Hepatocyte (in vitro differentiated cells): ENCODE results near the gene SLC15A4. TPM values are rescaled to one million over a fixed set of nuclear protein-coding genes. Genes with fewer than 3 reads are reported as not detected.

Source experiments
- DNase-seq: peaks from one replicate; pipeline ENCODE4 v3.0.0-alpha.2; 2016; ENCODE audit warnings: low spot score
- H2AFZ ChIP-seq: fragments of 200-600 bp; sonication (generic); 2 replicates; pipeline ENCODE4 v1.6.0; 2016; ENCODE audit warnings: antibody characterized with exemption, mild to moderate bottlenecking
- H3K27ac ChIP-seq: fragments of 200-600 bp; sonication (generic); 2 replicates; pipeline ENCODE4 v1.5.1; 2016; ENCODE audit warnings: mild to moderate bottlenecking
- H3K27me3 ChIP-seq: fragments of 200-600 bp; sonication (generic); 2 replicates; pipeline ENCODE4 v1.6.1; 2016
- H3K36me3 ChIP-seq: fragments of 200-600 bp; sonication (generic); replicated peaks from 2 replicates; pipeline ENCODE4 v1.5.1; 2016; ENCODE audit warnings: low read depth; ENCODE audit not compliant: insufficient read depth
- H3K4me1 ChIP-seq: fragments of 200-600 bp; sonication (generic); 2 replicates; pipeline ENCODE4 v1.5.1; 2016; ENCODE audit warnings: mild to moderate bottlenecking, moderate library complexity; ENCODE audit not compliant: insufficient read depth
- H3K4me2 ChIP-seq: fragments of 200-600 bp; sonication (generic); 2 replicates; pipeline ENCODE4 v1.6.0; 2016
- H3K4me3 ChIP-seq: fragments of 200-600 bp; sonication (generic); 2 replicates; pipeline ENCODE4 v1.5.1; 2016; ENCODE audit warnings: mild to moderate bottlenecking
- H3K79me2 ChIP-seq: fragments of 200-600 bp; sonication (generic); 2 replicates; pipeline ENCODE4 v1.6.0; 2017; ENCODE audit warnings: mild to moderate bottlenecking
- H3K9me2 ChIP-seq: fragments of 200-600 bp; sonication (generic); replicated peaks from 2 replicates; pipeline ENCODE4 v1.6.0; 2017; ENCODE audit warnings: mild to moderate bottlenecking; ENCODE audit not compliant: insufficient read depth
- H3K9me3 ChIP-seq: fragments of 200-600 bp; sonication (generic); 2 replicates; pipeline ENCODE4 v1.5.1; 2016; ENCODE audit warnings: low read depth, mild to moderate bottlenecking
- H4K20me1 ChIP-seq: fragments of 200-600 bp; sonication (generic); 2 replicates; pipeline ENCODE4 v1.6.0; 2016; ENCODE audit warnings: mild to moderate bottlenecking; ENCODE audit not compliant: insufficient read depth, poor library complexity, severe bottlenecking
- EZH2 ChIP-seq: fragments of 200-600 bp; sonication (generic); IDR thresholded peaks from 2 replicates; pipeline ENCODE4 v1.6.1; 2016; ENCODE audit warnings: antibody characterized with exemption, mild to moderate bottlenecking, borderline replicate concordance
- EZH2phosphoT487 ChIP-seq: fragments of 200-600 bp; sonication (generic); IDR thresholded peaks from one replicate; pipeline ENCODE4 v1.6.1; 2018; ENCODE audit warnings: antibody characterized with exemption, mild to moderate bottlenecking, low read depth, moderate library complexity; ENCODE audit not compliant: unreplicated experiment, severe bottlenecking
- WGBS: methylation state at CpG from one replicate; pipeline ENCODE4 v1.1.6; 2016; ENCODE audit warnings: low lambda C conversion rate; ENCODE audit errors: missing lambda C conversion rate; 5-methylcytosine and 5-hydroxymethylcytosine counted together
- polyA plus RNA-seq: library from polyadenylated mRNA; unstranded; fragments of >200 nt; fragmentation: Nextera tagmentation; extraction: Ambion mirVana; gene quantifications from 2 replicates; pipeline ENCODE4 v1.2.1, GENCODE V29; 2016
- total RNA-seq: library from RNA; depleted of rRNA; stranded (reverse); fragments of >200 nt; gene quantifications from 2 replicates; pipeline ENCODE4 v1.2.3, GENCODE V29; 2014
- TF ChIP-seq, protein P1 (sequence below): fragments of 200-600 bp; sonication (generic); IDR thresholded peaks from 2 replicates; pipeline ENCODE4 v1.5.1; 2016; ENCODE audit warnings: antibody characterized with exemption, mild to moderate bottlenecking; ENCODE audit not compliant: poor library complexity

SLC15A4 gene
- total and polyA plus RNA-seq, 2 experiments from 2014 or later, result 33.6 to 48.5 TPM

DNA sequence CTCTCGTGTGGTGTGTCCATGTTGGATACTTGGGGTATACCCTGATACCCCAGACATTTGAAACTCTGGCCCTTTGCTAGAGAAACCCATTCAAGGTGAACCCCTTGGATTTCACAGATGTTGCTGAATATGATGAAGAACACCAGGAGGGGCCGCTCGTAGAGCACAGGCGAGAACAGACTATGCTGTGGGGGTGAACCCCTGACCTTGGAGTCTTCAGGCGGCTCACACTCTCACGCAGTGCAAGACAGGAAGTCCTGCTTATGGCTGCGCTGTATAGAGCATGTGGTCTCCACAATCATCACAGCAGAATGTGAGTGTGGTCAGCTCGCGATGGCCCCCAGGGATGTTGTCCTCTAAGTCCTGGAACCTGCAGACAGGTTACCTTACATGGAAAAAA lies 60.4 kb downstream of the SLC15A4 start:
- Histone ChIP-seq H3K79me2 (no peaks in the 10 kb centered on the region), H3K27ac (no peak overlapping the region), H2AFZ (no peak overlapping the region), H3K4me1 (no peaks in the 10 kb centered on the region), H3K9me2 (no peaks in the 10 kb centered on the region), H3K9me3 (no peaks in the 10 kb centered on the region), H3K27me3 (peaks cover 25% of the 10 kb centered on the region), H3K4me3 (no peak overlapping the region), H3K36me3 (no peaks in the 10 kb centered on the region), H4K20me1 (no peaks in the 10 kb centered on the region), H3K4me2 (no peak overlapping the region)
- DNase-seq, result no peak
- WGBS, result 85% methylated on average over 9 of the region's 9 CpGs
- no peak for TF ChIP-seq EZH2
- TF ChIP-seq, protein P1, sequence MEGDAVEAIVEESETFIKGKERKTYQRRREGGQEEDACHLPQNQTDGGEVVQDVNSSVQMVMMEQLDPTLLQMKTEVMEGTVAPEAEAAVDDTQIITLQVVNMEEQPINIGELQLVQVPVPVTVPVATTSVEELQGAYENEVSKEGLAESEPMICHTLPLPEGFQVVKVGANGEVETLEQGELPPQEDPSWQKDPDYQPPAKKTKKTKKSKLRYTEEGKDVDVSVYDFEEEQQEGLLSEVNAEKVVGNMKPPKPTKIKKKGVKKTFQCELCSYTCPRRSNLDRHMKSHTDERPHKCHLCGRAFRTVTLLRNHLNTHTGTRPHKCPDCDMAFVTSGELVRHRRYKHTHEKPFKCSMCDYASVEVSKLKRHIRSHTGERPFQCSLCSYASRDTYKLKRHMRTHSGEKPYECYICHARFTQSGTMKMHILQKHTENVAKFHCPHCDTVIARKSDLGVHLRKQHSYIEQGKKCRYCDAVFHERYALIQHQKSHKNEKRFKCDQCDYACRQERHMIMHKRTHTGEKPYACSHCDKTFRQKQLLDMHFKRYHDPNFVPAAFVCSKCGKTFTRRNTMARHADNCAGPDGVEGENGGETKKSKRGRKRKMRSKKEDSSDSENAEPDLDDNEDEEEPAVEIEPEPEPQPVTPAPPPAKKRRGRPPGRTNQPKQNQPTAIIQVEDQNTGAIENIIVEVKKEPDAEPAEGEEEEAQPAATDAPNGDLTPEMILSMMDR, result no peak
- no peak for TF ChIP-seq EZH2phosphoT487

DNA sequence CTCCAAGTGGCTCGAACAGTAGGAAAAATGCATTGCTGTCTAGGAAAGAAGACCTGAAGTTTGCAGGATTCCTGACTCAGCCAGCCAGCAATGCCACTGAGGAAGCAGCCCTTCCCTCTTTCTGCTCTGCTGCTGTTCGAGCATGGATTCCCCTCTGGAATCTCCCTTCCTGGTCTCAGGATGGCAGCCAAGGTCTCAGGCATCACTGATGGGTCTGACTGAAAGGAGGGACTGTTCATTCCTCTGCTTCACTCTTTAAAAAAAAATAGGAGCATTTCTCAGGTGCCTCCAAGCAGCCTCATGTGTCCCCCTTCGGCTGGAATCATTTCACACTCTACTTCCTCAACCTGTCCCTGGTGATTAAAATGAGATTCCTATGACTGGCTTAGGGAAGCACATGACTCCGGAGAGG lies 62.4 kb downstream of the SLC15A4 start:
- WGBS, result 74% methylated on average over 4 of the region's 4 CpGs
- Histone ChIP-seq H3K4me1 (no peaks in the 10 kb centered on the region), H2AFZ (no peak overlapping the region), H3K79me2 (no peaks in the 10 kb centered on the region), H4K20me1 (no peaks in the 10 kb centered on the region), H3K36me3 (no peaks in the 10 kb centered on the region), H3K4me3 (no peak overlapping the region), H3K4me2 (no peak overlapping the region), H3K9me2 (no peaks in the 10 kb centered on the region), H3K9me3 (no peaks in the 10 kb centered on the region), H3K27me3 (peaks cover 7% of the 10 kb centered on the region), H3K27ac (no peak overlapping the region)
- TF ChIP-seq EZH2 (no peak), EZH2phosphoT487 (no peak)
- TF ChIP-seq, protein P1, result no peak
- no peak for DNase-seq

DNA sequence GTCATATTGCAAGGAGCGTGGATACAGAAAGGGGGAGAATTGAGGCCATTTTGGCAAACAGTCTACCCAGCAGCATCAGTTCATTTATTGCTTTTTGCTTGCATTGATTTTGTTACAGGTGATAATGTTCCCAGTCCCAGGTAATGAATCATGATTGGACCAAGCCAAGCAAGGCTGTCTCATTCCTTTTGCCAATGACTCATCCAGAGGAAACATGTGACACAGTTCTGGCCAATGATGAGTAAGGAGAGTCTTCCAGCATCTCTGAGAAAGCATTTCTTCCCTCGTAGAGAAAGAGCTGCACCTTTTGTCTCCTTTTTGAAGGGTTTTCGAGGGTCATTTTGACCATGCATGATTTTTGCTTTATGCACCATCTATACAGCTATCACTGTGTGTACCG lies 68.2 kb downstream of the SLC15A4 start:
- no peaks in the 10 kb centered on the region for H3K79me2 ChIP-seq
- no peaks in the 10 kb centered on the region for H3K27me3 ChIP-seq
- no peak overlapping the region for H3K4me2 ChIP-seq
- H3K4me1 ChIP-seq, result no peaks in the 10 kb centered on the region
- DNase-seq, result no peak
- TF ChIP-seq, protein P1, result no peak
- no peak for TF ChIP-seq EZH2phosphoT487
- no peak for TF ChIP-seq EZH2
- H3K27ac ChIP-seq, result no peak overlapping the region
- no peaks in the 10 kb centered on the region for H3K9me2 ChIP-seq
- no peaks in the 10 kb centered on the region for H3K9me3 ChIP-seq
- H4K20me1 ChIP-seq, result no peaks in the 10 kb centered on the region
- 63% methylated on average over 4 of the region's 4 CpGs for WGBS
- no peak overlapping the region for H2AFZ ChIP-seq
- no peak overlapping the region for H3K4me3 ChIP-seq
- H3K36me3 ChIP-seq, result no peaks in the 10 kb centered on the region

DNA sequence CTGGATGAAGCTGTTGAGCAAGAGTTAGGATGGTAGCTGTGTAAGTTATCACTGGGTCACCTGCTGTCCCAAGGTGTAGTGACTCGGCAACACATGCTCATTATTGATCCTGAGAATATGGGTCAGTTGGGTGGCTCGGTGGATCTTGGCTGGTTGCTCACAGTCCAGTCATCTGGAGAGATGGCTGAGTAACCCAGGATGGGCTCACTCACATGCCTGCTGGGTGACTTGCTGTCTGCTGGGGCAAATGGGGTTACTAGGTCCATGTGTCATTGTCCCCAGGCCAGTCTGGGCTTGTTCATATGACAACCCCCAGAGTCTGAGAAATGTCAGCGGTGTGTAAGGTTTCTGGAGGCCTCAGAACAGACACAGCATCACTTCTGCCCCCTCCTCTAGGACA lies 69.5 kb downstream of the SLC15A4 start:
- Histone ChIP-seq H3K79me2 (no peaks in the 10 kb centered on the region), H3K27me3 (no peaks in the 10 kb centered on the region), H3K9me2 (no peaks in the 10 kb centered on the region), H3K9me3 (no peaks in the 10 kb centered on the region), H3K4me3 (no peak overlapping the region), H3K4me2 (no peak overlapping the region), H2AFZ (no peak overlapping the region), H4K20me1 (no peaks in the 10 kb centered on the region), H3K27ac (no peak overlapping the region), H3K36me3 (no peaks in the 10 kb centered on the region), H3K4me1 (no peaks in the 10 kb centered on the region)
- TF ChIP-seq, protein P1, result no peak
- no peak for TF ChIP-seq EZH2phosphoT487
- no peak for TF ChIP-seq EZH2
- no peak for DNase-seq
- WGBS, result 64% methylated on average over 3 of the region's 3 CpGs
